Left kidney (tissue), 2 donors: Measurements from ENCODE around the gene BCR. TPM values are rescaled to one million over a fixed set of nuclear protein-coding genes. Genes with fewer than 3 reads are reported as not detected.
"Not testable (repeated sequence)": the region's sequence is repeated elsewhere in the genome, so short reads cannot be mapped to it uniquely, and the experiment has no call there.

Experiments
- DNase-seq: peaks from one replicate; pipeline ENCODE4 v3.0.0-alpha.2; 2013
- polyA plus RNA-seq: library from polyadenylated mRNA; unstranded; fragments of 120-200 nt; gene quantifications from one replicate; pipeline ENCODE4 v1.2.1, GENCODE V29; 2013; ENCODE audit not compliant: insufficient read length

BCR gene
- polyA plus RNA-seq, 1 donor, result 54.6 TPM

- DNase-seq, result no peak
Observed at GRCh38 chr22:23288301-23289129, 108.2 kb downstream of the BCR start.

GRCh38 chr22:23289130-23289503 is 108.8 kb downstream of the BCR start:
- no peak for DNase-seq

GRCh38 chr22:23289851-23290724 is 109.8 kb downstream of the BCR start:
- DNase-seq, result peak; percentile 32

- no peak for DNase-seq
Observed at GRCh38 chr22:23291806-23292452, 111.6 kb downstream of the BCR start.

GRCh38 chr22:23292453-23293350 is 112.4 kb downstream of the BCR start:
- no peak for DNase-seq

- DNase-seq, result no peak
Observed at GRCh38 chr22:23293720-23294119, 113.4 kb downstream of the BCR start.

- no peak for DNase-seq
Observed at GRCh38 chr22:23294221-23294620, 113.9 kb downstream of the BCR start.

GRCh38 chr22:23300476-23300875 is 120.2 kb downstream of the BCR start:
- no peak for DNase-seq

GRCh38 chr22:23301591-23301990 is 121.3 kb downstream of the BCR start:
- DNase-seq, result no peak

GRCh38 chr22:23302171-23303002 is 122.1 kb downstream of the BCR start:
- DNase-seq, result no peak

GRCh38 chr22:23305321-23305910 is 125.1 kb downstream of the BCR start:
- no peak for DNase-seq

- no peak for DNase-seq
Observed at GRCh38 chr22:23305922-23306374, 125.6 kb downstream of the BCR start.

GRCh38 chr22:23306438-23306921 is 126.2 kb downstream of the BCR start:
- DNase-seq, result no peak

- no peak for DNase-seq
Observed at GRCh38 chr22:23306926-23307325, 126.6 kb downstream of the BCR start.

- DNase-seq, result not testable (repeated sequence)
Observed at GRCh38 chr22:23307511-23307910, 127.2 kb downstream of the BCR start.

- not testable (repeated sequence) for DNase-seq
Observed at GRCh38 chr22:23309261-23309660, 129.0 kb downstream of the BCR start.

GRCh38 chr22:23310443-23311097 is 130.3 kb downstream of the BCR start:
- DNase-seq, result peak; percentile 36

- DNase-seq, result not testable (repeated sequence)
Observed at GRCh38 chr22:23311635-23312420, 131.5 kb downstream of the BCR start.
